GM11168 (cell line): ENCODE results near the gene GFPT2.
"Not testable (repeated sequence)": the region's sequence is repeated elsewhere in the genome, so short reads cannot be mapped to it uniquely, and the experiment has no call there.

Experiments used
- in situ Hi-C: fragments of 300-500 bp; cut with MboI; formaldehyde crosslinking; loops from one replicate; pipeline ENCODE4 v1.12.0; 2022; ENCODE audit warnings: low sequenced_read_pairs; ENCODE audit not compliant: unreplicated experiment

The GFPT2 gene

GRCh38 chr5:180315762-180316212 lies 37.3 kb downstream of the GFPT2 start:
- in situ Hi-C loops: no loop called here

- in situ Hi-C loops: no loop called here
These were observed 39.2 kb downstream of the GFPT2 start for GRCh38 chr5:180313677-180314505.

- in situ Hi-C loops: no loop called here
These were observed 41.9 kb downstream of the GFPT2 start for GRCh38 chr5:180311216-180311615.

- in situ Hi-C loops: no loop called here
These were observed 46.3 kb downstream of the GFPT2 start for GRCh38 chr5:180306796-180307195.

GRCh38 chr5:180305481-180305880 lies 47.7 kb downstream of the GFPT2 start:
- in situ Hi-C loops: no loop called here

GRCh38 chr5:180304431-180305375 lies 48.4 kb downstream of the GFPT2 start:
- in situ Hi-C loops: no loop called here

GRCh38 chr5:180304016-180304292 lies 49.2 kb downstream of the GFPT2 start:
- in situ Hi-C loops: no loop called here

- in situ Hi-C loops: no loop called here
These were observed 49.7 kb downstream of the GFPT2 start for GRCh38 chr5:180303226-180304015.

- in situ Hi-C loops: no loop called here
These were observed 50.9 kb downstream of the GFPT2 start for GRCh38 chr5:180302256-180302655.

- in situ Hi-C loops: no loop called here
These were observed 51.9 kb downstream of the GFPT2 start for GRCh38 chr5:180301253-180301652.

GRCh38 chr5:180299526-180299925 lies 53.6 kb downstream of the GFPT2 start:
- in situ Hi-C loops: no loop called here

GRCh38 chr5:180299014-180299413 lies 54.1 kb downstream of the GFPT2 start:
- in situ Hi-C loops: not testable (repeated sequence)

- in situ Hi-C loops: no loop called here
These were observed 55.4 kb downstream of the GFPT2 start for GRCh38 chr5:180297587-180298282.

- in situ Hi-C loops: no loop called here
These were observed 56.4 kb downstream of the GFPT2 start for GRCh38 chr5:180296771-180297170.

GRCh38 chr5:180294913-180295555 lies 58.1 kb downstream of the GFPT2 start:
- in situ Hi-C loops: no loop called here

- in situ Hi-C loops: no loop called here
These were observed 58.7 kb downstream of the GFPT2 start for GRCh38 chr5:180294411-180294810.

- in situ Hi-C loops: no loop called here
These were observed 60.9 kb downstream of the GFPT2 start, which contains the start of gene MAPK9 for GRCh38 chr5:180291943-180292831. Gene MAPK9, minus strand, starts transcription at chr5:180292083. Its CDS starts 11,522 bp downstream, at chr5:180280561.

- in situ Hi-C loops: no loop called here
These were observed 61.7 kb downstream of the GFPT2 start for GRCh38 chr5:180291234-180291940.
